Nephron (organoid): ENCODE measurements around the gene C1orf159.

Experiments
- H3K27ac Mint-ChIP-seq, 3 experiments: 2 replicates each; pipeline ENCODE4 v1.8.0; 2020; ENCODE audit warnings: mixed read lengths in 3 of 3, mild to moderate bottlenecking in 2 of 3, moderate library complexity in 1 of 3
- H3K27me3 Mint-ChIP-seq: 2 replicates; pipeline ENCODE4 v1.8.0; 2021; ENCODE audit warnings: low read depth, mild to moderate bottlenecking, moderate library complexity, mixed read lengths
- H3K36me3 Mint-ChIP-seq: 2 replicates; pipeline ENCODE4 v1.8.0; 2020; ENCODE audit warnings: low read depth, mixed read lengths
- H3K4me1 Mint-ChIP-seq: 2 replicates; pipeline ENCODE4 v1.8.0; 2020; ENCODE audit warnings: mixed read lengths
- H3K4me3 Mint-ChIP-seq, 3 experiments: 2 replicates each; pipeline ENCODE4 v1.8.0; 2020; ENCODE audit warnings: mild to moderate bottlenecking in 3 of 3, mixed read lengths in 3 of 3, moderate library complexity in 2 of 3
- H3K9me3 Mint-ChIP-seq: 2 replicates; pipeline ENCODE4 v1.8.0; 2020; ENCODE audit warnings: mixed read lengths
- CTCF ChIP-seq, 3 experiments: fragments of 200-600 bp; sonication (generic); IDR thresholded peaks; one replicate each; pipeline ENCODE4 v1.5.0; 2021; ENCODE audit warnings: antibody characterized with exemption in 3 of 3; ENCODE audit not compliant: unreplicated experiment in 3 of 3

The C1orf159 gene

GRCh38 chr1:1084372-1085170 lies 31.3 kb downstream of the C1orf159 start:
- TF ChIP-seq CTCF (IDR thresholded peaks at IDR 0.05; ENCODE audit: unreplicated experiment in 3 of 3): no peak
- no peak overlapping the region for H3K4me3 Mint-ChIP-seq
- no peaks in the 10 kb centered on the region for H3K9me3 Mint-ChIP-seq
- H3K27me3 Mint-ChIP-seq: peaks cover under 1% of the 10 kb centered on the region
- peaks cover 4% of the 10 kb centered on the region for H3K36me3 Mint-ChIP-seq
- H3K27ac Mint-ChIP-seq: no peak overlapping the region
- no peaks in the 10 kb centered on the region for H3K4me1 Mint-ChIP-seq

- Mint-ChIP-seq H3K4me3 (no peak overlapping the region), H3K27me3 (peaks cover 4% of the 10 kb centered on the region), H3K9me3 (no peaks in the 10 kb centered on the region), H3K36me3 (peaks cover 4% of the 10 kb centered on the region), H3K4me1 (no peaks in the 10 kb centered on the region), H3K27ac (no peak overlapping the region)
- no peak for TF ChIP-seq CTCF (IDR thresholded peaks at IDR 0.05; ENCODE audit: unreplicated experiment in 3 of 3)
Observed at GRCh38 chr1:1083416-1084371, 32.2 kb downstream of the C1orf159 start.

GRCh38 chr1:1082776-1083415 lies 33.0 kb downstream of the C1orf159 start:
- H3K4me1 Mint-ChIP-seq: no peaks in the 10 kb centered on the region
- peaks cover 4% of the 10 kb centered on the region for H3K27me3 Mint-ChIP-seq
- H3K27ac Mint-ChIP-seq: no peak overlapping the region
- H3K36me3 Mint-ChIP-seq: peaks cover 4% of the 10 kb centered on the region
- TF ChIP-seq CTCF (IDR thresholded peaks at IDR 0.05; ENCODE audit: unreplicated experiment in 3 of 3): no peak
- H3K4me3 Mint-ChIP-seq: no peak overlapping the region
- no peaks in the 10 kb centered on the region for H3K9me3 Mint-ChIP-seq

- peaks cover 4% of the 10 kb centered on the region for H3K36me3 Mint-ChIP-seq
- H3K27ac Mint-ChIP-seq: no peak overlapping the region
- no peaks in the 10 kb centered on the region for H3K4me1 Mint-ChIP-seq
Observed at GRCh38 chr1:1082239-1082775, 33.6 kb downstream of the C1orf159 start.

More at GRCh38 chr1:1082239-1082775, 33.6 kb downstream of the C1orf159 start:
- H3K27me3 Mint-ChIP-seq: peaks cover 4% of the 10 kb centered on the region
- no peaks in the 10 kb centered on the region for H3K9me3 Mint-ChIP-seq
- no peak for TF ChIP-seq CTCF (IDR thresholded peaks at IDR 0.05; ENCODE audit: unreplicated experiment in 3 of 3)
- H3K4me3 Mint-ChIP-seq: no peak overlapping the region
